Bone marrow (tissue), 2 donors: ENCODE results near the gene PRKD1.
"Not testable (repeated sequence)": the region's sequence is repeated elsewhere in the genome, so short reads cannot be mapped to it uniquely, and the experiment has no call there.

ENCODE experiments used
- DNase-seq, 2 donors: peaks; one replicate each; lab custom pipeline; 2025; lab: John Stamatoyannopoulos, UW

Gene PRKD1

DNA sequence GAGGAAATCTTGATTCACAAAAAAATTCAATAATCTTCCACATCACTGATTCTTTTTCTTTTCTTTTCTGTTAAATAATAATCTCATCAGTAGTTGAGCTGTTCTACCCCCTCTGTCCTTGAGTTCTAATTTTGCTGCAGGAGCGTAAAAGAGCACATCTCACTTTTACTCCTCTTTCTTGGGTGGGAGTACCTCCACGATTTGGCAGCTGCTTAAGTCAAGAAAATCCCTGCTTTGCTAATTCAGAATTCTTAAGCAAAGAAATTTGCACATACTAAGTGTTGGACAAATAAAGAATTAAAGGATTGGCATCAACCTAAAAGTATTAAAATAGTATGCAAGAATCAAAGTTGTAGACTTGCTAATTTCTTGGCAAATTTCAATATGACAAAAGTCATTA is 128.8 kb downstream of the PRKD1 start:
- no peak for DNase-seq

DNA sequence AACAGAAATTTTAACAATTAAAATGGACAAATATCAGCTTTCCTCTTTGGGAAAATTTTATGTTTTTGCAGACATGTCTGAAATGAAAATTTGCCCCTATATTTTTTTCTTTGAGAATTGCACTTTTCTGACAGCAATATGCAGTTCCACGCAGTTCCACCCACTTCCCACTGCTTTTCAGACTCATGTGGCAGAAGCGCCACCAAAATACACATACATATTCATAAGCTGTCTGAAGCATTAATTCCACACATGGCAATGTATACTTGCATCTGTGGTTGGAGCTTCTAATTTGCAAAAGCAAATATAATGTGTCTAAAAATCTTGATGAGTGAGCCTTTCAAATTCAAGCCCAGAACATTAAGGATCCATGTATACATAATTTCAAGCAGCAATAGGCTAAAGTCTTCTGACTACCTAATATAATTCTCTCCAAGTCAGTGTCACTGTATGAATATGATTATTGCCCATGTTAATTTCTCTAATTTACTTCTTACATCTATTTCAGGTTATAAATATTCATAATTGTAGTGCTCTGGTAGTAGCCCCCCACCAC is 129.5 kb downstream of the PRKD1 start:
- DNase-seq = no peak

DNA sequence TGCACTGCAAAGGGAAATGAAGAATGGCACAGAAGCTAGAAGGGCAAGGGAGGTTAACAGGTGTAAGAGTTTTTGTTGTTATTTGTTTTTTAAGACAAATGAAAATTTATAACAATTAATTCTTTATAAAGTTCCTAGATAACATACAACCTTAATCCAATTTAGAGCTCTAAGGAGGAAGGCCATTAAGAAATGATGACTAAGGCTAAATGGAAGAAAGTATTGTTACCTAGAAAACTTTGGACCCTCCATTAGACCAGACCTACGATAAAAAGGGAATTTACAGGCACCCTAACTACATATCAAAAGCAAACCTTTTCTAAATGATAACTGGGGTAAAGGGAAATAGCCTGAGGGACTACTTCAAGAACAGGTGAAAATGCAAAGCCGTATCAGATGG is 130.8 kb downstream of the PRKD1 start:
- DNase-seq = no peak

DNA sequence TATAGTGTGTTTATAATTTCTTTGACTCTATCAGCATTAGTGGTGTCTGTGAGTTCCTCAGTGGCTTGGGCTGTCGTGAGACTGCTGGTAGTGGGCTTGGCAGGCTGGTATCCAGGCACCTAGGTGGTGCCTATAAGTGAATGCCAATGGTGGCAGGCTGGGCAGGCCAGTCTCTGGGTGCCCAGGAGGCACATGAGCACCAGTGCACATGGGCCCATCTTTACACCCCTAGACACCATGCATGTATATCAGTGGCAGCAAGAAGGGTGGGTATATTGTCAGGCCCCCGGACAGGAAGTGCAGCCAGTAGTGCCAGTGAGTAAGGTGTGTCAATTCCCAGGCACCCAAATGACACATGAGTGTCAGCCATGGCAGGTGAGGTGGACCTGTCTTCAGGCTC is 138.2 kb downstream of the PRKD1 start:
- DNase-seq = no peak

DNA sequence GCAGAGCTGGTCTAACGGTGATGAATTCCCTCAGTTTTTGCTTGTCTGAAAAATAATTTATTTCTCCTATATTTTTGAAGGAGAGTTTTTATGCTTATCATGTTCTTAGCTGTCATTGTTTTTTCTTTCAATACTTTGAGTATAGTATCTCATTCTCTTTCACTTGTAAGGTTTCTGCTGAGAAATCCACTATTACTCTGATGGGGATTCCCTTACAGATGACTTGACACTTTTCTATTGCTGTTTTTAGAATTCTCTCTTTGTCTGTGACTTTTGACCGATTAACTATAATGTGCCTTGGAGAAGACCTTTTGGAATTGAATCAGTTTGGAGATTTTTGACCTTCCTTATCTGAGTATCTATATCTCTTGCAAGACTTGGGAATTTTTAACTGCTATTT is 139.6 kb downstream of the PRKD1 start:
- no peak for DNase-seq

DNA sequence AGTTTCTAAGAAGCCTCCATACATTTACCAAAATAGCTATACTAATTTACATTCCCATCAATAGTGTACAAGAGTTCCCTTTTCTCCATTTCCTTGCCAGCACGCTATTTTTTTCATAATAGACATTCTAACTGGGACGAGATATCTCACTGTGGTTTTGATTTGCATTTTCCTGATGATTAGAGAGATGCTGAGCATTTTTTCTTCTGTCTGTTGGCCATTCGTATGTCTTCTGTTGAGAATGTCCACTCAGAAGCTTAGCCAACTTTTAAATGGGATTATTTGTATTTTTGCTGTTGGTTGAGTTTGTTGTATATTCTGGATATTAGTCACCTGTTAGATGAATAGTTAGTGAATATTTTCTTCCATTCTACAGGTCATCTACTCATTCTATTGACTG is 144.1 kb downstream of the PRKD1 start:
- no peak for DNase-seq

DNA sequence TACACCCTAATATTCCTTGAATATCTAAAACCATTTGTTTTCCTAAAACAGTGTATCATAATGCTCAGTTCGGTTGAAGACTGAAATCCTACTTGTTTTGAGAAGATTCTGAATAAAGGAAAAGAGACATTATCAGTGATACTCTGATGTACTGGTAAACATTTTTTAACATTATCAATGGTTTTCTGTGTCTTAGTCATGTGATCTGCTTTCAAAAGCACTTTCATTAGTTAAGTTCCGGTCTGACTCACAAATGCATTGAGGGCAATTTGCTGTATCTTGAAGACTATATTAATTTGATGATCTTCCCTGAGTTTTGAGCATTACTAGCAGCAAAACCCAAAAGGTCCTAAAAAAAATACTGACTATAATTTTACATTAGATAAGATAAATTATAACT is 145.6 kb downstream of the PRKD1 start:
- DNase-seq = no peak

DNA sequence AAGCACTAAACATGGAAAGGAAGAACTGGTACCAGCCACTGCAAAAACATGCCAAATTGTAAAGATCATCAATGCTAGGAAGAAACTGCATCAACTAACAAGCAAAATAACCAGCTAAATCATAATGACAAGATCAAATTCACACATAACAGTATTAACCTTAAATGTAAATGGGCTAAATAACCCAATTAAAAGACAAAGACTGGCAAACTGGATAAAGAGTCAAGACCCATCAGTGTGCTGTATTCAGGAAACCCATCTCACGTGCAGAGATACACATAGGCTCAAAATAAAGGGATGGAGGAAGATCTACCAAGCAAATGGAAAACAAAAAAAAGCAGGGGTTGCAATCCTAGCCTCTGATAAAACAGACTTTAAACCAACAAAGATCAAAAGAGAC is 150.5 kb downstream of the PRKD1 start:
- DNase-seq = not testable (repeated sequence)

DNA sequence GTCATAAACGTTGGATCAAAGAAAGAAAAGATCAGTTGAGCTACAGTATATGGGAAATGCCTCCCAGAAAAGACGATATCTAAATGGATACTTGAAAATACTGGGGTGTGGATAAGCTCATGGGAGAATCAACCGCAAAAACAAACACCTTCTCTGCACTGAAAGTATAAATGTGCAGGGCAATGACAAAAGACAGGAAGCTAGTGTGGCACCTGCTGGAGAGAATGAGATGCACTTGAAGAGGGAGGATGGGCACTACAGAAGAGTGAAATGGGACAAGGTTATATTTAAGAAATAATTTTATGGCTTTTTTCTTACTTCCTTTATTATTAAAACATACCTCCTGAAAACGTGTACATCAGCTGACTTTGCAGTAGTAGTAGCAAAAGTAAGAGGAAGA is 153.7 kb downstream of the PRKD1 start:
- no peak for DNase-seq

DNA sequence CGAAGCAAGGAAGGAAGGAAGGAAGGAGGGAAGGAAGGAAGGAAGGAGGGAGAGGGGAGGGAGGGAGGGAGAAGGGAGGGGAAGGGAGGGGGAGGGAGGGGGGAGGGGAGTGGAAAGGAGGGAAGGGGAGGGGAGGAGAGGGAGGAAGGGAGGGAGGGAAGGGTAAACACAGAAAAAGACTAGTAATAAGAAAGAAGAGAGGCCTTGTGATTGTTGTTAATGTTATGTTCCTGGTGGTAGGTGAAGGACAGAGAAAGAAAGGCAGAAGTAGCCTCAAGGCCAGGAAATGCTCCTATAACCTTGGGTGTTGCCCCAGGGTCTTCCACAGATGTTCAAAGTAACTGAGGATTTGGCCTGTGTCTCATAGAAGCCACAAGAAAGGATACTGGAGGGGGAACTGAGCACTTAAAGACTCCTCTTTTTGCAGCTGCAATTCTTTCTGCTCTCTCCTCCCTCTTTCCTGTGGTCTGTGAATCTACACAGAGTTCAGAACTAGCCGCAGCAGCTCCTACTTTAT is 164.2 kb downstream of the PRKD1 start:
- no peak for DNase-seq

DNA sequence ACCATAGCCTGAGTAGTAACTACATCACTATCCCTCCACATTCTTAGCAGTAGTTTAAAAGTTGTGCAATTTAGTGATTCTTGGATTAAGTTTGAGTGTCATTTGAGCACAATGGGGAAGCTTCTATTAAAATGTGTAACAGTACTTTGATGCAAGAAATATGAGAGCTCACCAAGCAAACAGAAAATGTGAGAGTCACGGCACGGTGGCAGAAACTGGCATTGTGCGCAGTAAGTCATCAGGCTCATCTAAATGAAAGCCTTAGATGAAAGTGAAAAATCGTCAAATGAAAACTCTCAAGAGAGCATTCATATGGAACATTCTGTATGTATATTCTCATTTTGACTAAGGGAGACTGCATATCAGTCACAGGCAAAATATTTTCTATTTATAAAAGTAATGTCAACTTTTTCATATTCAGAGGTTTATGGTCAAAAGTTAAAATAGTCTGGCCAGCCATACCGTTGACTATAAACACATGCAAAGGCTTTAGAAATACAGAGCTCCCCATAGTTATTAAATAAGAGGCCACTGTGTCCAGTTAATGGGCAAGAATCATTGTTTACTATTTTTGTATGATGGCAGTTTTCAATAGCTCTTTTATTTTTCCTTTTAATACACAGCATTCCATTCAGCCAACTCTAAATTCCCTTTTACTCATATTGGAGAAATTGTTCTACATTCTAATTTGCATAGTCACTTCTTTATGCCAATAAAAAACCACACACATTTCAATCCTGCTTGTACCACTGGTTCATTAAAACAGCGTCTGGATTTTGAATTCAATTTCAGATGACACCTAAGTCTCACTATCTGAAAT is 167.9 kb downstream of the PRKD1 start:
- DNase-seq = no peak

DNA sequence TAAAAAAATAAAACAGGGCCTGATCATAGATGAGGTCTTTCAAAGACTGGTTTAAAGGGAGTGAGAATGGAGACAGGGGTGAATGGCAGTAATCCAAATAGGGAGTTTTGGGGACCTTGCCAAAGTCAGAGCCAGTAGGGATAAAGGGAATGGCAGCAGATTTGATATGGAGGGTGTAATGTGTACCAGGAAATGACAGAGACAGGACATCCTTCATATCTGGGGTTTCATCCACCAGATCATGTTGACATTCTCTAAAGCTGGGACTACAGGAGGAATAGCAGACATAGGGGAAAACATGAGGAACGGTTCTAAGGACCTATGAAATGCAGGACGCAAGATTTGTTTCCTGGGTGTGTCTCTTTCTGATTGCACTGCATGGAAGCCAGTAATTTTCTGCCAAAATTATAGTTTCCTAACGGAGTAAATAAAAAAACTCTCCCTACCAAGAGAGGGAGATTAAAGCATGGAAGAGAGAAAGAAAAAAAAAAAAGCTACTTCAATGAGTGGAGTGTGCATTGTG is 169.9 kb downstream of the PRKD1 start:
- DNase-seq = no peak

DNA sequence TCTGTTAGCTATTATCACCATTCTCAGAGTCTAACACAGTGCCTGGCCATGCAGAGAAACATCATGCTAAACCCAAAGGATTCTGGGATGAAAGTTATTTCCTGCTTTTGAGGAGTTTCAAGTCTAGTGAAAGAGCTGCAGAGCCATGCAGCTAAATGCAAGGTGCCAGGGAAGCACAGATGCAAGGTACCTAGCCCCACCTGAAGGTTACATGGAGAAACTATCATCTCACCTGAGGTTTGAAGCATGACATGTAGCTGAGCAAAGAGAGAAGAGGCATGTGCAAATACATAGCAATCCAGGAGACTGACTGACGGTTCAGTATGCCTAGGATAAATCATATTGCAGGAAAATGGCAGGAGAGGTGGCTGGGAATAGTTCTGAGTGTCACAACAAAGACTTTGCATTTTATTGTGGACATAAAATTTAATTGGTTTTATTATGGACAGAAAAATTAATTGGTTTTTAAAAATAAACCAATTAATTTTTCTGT is 170.4 kb downstream of the PRKD1 start:
- DNase-seq = no peak

DNA sequence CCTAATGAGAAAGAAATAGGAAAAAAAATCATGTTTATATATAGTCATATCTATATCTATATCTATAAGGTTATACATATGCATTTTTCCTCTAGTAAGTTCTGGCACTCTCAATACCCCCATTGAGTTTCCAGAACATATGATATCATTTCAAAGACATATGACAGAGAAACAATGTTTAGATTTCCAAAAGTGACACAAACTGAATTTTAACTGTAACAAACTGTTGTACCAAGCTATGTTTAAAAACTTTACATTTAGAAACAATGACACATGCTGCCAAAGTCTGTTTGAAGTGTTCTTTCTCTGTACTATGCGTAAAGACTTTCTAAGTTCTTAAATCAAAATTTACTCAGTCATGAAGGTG is 171.6 kb downstream of the PRKD1 start:
- no peak for DNase-seq

DNA sequence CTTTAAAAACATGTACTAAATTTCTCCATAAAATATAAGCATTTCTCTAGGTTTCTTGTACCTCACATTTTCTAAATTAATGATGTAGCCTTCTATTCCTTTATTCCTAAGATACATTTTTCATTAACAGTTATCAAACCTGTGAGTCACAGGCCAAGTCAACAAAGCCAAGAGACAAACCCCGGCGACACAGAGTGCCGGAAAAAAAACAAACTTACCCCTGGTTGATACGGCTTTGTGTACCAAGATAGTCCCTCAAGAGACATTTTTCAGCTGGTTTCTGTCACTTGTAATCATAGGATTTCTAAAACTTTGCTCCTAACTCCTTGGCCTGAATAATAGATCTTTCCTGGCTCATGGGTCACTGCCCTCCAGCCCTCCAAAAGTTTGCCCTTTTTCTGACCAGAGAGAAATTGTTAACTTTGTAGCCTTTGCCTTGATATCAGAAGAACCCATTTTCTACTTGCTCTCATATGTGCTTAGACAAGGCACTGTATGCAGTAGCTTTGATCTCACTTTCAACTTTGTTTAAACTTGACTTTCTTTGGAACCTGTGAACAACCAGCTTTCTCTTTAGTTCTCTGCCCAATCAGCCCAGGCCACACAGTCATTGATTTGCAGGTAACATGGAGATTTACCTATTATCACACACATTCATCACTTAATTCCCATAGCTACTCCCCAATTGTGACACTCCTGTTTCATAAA is 172.2 kb downstream of the PRKD1 start:
- no peak for DNase-seq

DNA sequence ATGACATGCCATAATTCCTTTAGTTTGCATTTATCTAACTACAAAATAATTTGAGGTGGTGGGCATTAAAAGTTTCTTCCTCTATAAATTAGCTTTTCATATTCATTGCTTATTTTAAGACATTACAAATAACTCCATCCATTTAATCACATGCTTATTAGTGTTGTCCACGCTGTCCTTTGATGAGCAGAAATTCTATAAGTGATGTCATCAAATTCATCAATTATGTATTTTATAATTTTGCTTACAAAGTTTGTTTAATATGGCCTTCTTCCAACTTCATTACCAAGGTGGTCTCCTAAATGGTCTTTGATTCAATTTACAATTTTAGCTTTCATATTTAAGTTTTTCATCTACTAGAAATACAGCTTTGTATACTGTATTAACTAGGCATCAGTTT is 173.5 kb downstream of the PRKD1 start:
- DNase-seq = no peak

DNA sequence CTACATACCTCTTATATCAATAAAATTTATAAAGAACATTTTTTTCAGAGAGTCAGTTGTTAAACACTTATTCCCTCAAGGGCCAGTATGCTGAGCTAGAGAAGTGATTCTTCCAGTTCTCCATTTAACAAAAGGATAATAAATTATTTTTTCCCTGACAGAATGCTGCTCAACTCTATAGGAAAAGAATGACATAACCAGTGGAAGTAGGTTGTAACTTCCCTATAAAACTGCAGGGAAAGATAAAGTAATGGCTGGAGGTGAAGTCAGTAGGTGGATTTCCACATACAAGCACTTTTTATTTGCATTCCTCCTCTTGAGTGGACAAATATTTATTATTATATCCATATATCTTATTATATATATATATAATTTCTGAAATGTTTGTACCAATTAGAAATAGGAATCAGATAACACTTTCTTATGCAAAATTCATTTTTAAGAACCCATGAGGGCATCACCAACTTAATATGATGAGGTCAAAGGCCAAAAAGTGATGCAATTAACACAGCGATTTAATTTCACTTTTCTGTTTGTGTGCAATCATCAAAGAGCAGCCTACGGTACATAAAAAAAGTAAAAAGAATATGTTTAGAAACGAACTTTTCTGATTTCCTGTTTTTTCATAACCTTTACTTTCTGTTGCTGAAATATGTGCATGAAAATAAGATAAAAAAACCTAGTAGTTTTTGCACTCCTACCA is 175.3 kb downstream of the PRKD1 start:
- DNase-seq = no peak

DNA sequence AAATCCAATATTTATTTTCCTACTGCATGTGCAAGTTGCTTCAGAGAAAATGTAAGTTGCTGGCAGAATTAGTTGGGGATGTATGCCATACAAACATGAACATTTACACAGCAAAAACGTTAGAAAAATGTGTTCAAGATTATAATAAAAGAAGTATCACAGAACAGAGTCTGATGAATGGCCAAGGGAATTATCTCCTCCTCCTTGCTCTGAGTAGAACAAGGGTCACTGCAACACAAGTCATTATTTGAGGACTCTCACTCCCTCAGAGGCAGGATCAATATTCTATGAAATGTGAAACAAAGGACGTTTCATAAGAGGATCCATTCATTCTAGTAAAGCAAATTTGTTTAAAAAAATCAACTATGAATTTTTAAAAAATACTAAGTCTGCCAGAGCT is 177.8 kb downstream of the PRKD1 start:
- DNase-seq = no peak

DNA sequence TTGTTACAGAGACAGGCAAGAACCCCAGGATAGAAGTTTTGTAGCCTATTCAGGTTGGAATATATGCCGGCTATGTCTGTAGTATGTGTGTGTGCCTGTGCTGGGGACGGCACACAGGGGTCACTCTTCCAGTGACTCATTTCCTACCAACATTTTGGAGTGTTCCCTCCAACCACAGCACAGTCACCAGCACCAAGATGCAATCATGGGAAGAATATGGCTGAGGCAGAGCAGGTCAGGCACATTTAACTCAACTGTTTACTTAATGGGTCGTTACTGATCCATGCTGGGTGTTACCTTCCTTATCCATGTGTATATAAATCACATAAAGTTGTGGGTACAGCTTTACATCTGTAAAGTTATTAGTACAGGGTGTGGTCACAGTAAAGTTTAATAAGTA is 178.3 kb downstream of the PRKD1 start:
- no peak for DNase-seq

DNA sequence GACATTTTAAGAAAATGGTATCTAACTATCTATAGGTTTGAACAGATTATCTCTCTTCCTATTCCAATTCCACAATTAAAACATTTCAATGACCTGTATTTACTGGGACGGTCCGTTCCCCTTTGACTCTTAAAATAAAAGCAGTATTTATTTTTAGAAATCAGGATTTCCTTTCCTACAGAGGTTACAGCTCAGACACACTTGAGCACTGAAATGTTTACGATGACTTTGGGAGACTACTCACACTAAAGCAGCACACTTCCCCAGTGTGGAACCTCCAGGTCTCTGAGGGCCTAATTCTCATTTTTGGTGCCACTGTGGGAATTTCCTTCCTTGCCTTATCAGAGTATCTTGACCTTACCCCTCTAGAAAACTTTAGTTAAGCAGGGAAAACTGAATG is 181.8 kb downstream of the PRKD1 start:
- DNase-seq = no peak

DNA sequence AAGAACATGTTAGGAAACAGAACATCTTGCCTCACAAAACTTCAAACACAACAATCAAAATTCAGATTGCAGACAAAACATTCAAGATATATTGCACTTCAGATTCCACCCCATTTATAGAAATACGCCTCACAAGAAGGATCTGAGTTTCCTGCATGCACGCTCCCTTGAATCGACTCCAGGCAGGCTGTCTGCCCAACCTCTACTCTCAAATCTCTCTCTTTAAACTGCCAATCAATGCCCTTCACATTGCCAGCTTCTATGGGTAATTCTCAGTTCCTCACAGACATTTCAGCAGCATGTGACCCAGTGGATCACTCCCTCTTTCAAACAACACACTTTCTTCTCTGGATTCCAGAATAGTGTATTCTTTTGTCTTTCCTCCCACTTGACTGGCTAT is 184.1 kb downstream of the PRKD1 start:
- DNase-seq = no peak

DNA sequence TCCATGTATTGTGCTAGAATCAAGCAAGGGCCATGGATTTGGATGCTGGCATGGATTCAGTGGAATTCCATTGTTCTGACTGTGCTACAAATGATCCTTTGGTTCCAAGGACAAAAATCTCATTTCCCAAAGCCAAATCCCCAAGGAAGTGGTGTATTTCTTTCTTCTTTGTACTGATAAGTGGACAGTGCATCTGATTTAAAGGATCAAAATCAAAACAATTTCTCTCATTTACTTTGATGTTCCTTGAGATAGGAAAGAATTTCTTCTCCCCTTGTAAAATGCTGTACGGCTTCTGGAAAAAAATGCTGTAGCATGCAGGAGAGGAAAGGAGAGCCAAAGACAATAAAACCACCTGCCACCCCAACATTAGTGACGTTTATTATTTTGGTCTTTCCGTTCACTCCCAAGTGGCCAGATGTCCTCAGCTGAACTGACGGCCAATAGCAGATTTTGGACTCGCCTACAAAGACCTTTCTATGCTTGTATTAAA is 185.7 kb downstream of the PRKD1 start:
- DNase-seq = no peak
